CD14-positive monocyte (primary cell): ENCODE data around the gene MAPK4. TPM values are rescaled to one million over a fixed set of nuclear protein-coding genes. Genes with fewer than 3 reads are reported as not detected.

Source experiments
- DNase-seq, 3 donors: peaks; one replicate each; pipeline ENCODE4 v3.0.0-alpha.2; 2011 to 2022
- H2AFZ ChIP-seq: 2 replicates; pipeline ENCODE4 v1.6.0; 2012; ENCODE audit warnings: mild to moderate bottlenecking, low read depth, low read length, inconsistent platforms; ENCODE audit not compliant: insufficient read depth, poor library complexity, severe bottlenecking
- H3K27ac ChIP-seq, 2 donors: 1 replicate in 1 of 2; 2 replicates in 1 of 2; pipeline ENCODE4 v1.5.1; 2012 to 2013; ENCODE audit warnings: low read length in 2 of 2, control low read depth in 1 of 2, inconsistent platforms in 1 of 2, low read depth in 1 of 2, mild to moderate bottlenecking in 1 of 2
- H3K27me3 ChIP-seq, 2 donors: one replicate each; pipeline versions ENCODE4 v1.6.0 to v1.6.1; 2011 to 2013; ENCODE audit warnings: low read length in 2 of 2; ENCODE audit not compliant: control insufficient read depth in 2 of 2, insufficient read depth in 2 of 2
- H3K36me3 ChIP-seq, 2 donors: replicated peaks in 1 of 2; 1 replicate in 1 of 2; 2 replicates in 1 of 2; pipeline versions ENCODE4 v1.5.1 to v1.6.1; 2012 to 2013; ENCODE audit warnings: low read length in 2 of 2, control low read depth in 1 of 2, inconsistent platforms in 1 of 2, mild to moderate bottlenecking in 1 of 2; ENCODE audit not compliant: insufficient read depth in 2 of 2, control insufficient read depth in 1 of 2
- H3K4me1 ChIP-seq, 2 donors: 1 replicate in 1 of 2; 2 replicates in 1 of 2; pipeline versions ENCODE4 v1.5.1 to v1.6.1; 2012 to 2013; ENCODE audit warnings: low read length in 2 of 2, control low read depth in 1 of 2, inconsistent platforms in 1 of 2, mild to moderate bottlenecking in 1 of 2, moderate library complexity in 1 of 2; ENCODE audit not compliant: insufficient read depth in 2 of 2, control insufficient read depth in 1 of 2
- H3K4me2 ChIP-seq: replicated peaks from 2 replicates; pipeline ENCODE3; 2012; ENCODE audit warnings: low read length, moderate library complexity, mild to moderate bottlenecking; ENCODE audit not compliant: poor library complexity, severe bottlenecking; ENCODE audit errors: extremely low read depth
- H3K4me3 ChIP-seq, 3 experiments: fragments of 200-600 bp in 1 of 3; sonication (generic) in 1 of 3; replicated peaks in 1 of 3; 1 replicate in 2 of 3; 2 replicates in 1 of 3; pipeline ENCODE4 v1.5.1; 2011 to 2013; ENCODE audit warnings: low read length in 3 of 3, mild to moderate bottlenecking in 3 of 3, control low read depth in 2 of 3, low read depth in 2 of 3, inconsistent platforms in 1 of 3, moderate library complexity in 1 of 3
- H3K79me2 ChIP-seq: 2 replicates; pipeline ENCODE4 v1.6.0; 2012; ENCODE audit warnings: mild to moderate bottlenecking, control low read depth, inconsistent platforms, low read length, moderate library complexity; ENCODE audit not compliant: insufficient read depth
- H3K9ac ChIP-seq: 2 replicates; pipeline ENCODE4 v1.6.0; 2017; ENCODE audit warnings: low read length, mild to moderate bottlenecking; ENCODE audit not compliant: insufficient read depth, poor library complexity, severe bottlenecking
- H3K9me3 ChIP-seq, 2 donors: replicated peaks in 1 of 2; 1 replicate in 1 of 2; 2 replicates in 1 of 2; pipeline versions ENCODE4 v1.5.1 to v1.6.1; 2012 to 2013; ENCODE audit warnings: low read length in 2 of 2, control low read depth in 1 of 2; ENCODE audit not compliant: control insufficient read depth in 1 of 2, insufficient read depth in 1 of 2
- H4K20me1 ChIP-seq: 2 replicates; pipeline ENCODE4 v1.6.0; 2012; ENCODE audit warnings: mild to moderate bottlenecking, low read length, control low read depth, moderate library complexity; ENCODE audit not compliant: insufficient read depth
- H3K27ac Mint-ChIP-seq, 7 donors: one replicate each; pipeline ENCODE4 v1.8.0; 2020; ENCODE audit warnings: mild to moderate bottlenecking in 7 of 7, mixed read lengths in 7 of 7, moderate library complexity in 6 of 7, inconsistent platforms in 2 of 7
- H3K27me3 Mint-ChIP-seq, 3 donors: one replicate each; pipeline ENCODE4 v1.8.0; 2021 to 2022; ENCODE audit warnings: low read depth in 3 of 3, mild to moderate bottlenecking in 3 of 3, mixed read lengths in 3 of 3, moderate library complexity in 3 of 3, inconsistent platforms in 1 of 3
- H3K36me3 Mint-ChIP-seq, 2 donors: one replicate each; pipeline ENCODE4 v1.8.0; 2020; ENCODE audit warnings: mixed read lengths in 2 of 2, inconsistent platforms in 1 of 2, mild to moderate bottlenecking in 1 of 2
- H3K4me1 Mint-ChIP-seq: one replicate; pipeline ENCODE4 v1.8.0; 2020; ENCODE audit warnings: mild to moderate bottlenecking, mixed read lengths
- H3K4me3 Mint-ChIP-seq, 2 donors: one replicate each; pipeline ENCODE4 v1.8.0; 2020; ENCODE audit warnings: mild to moderate bottlenecking in 2 of 2, mixed read lengths in 2 of 2, moderate library complexity in 1 of 2
- H3K9me3 Mint-ChIP-seq, 7 donors: one replicate each; pipeline ENCODE4 v1.8.0; 2020 to 2022; ENCODE audit warnings: mixed read lengths in 7 of 7, mild to moderate bottlenecking in 6 of 7, moderate library complexity in 6 of 7, inconsistent platforms in 2 of 7
- WGBS: methylation state at CpG from one replicate; pipeline ENCODE4 v1.1.5; 2013; ENCODE audit warnings: missing lambda C conversion rate; ENCODE audit not compliant: insufficient coverage; 5-methylcytosine and 5-hydroxymethylcytosine counted together
- intact Hi-C, 2 donors: fragments of 100-400 bp; cut with micrococcal nuclease; formaldehyde crosslinking; loops; one replicate each; pipeline versions ENCODE4 v1.15.0 to v1.15.1; 2023
- polyA plus RNA-seq, 3 donors: library from polyadenylated mRNA; depleted of rRNA in 1 of 3; unstranded in 2 of 3; stranded (reverse) in 1 of 3; fragments of 300-500 nt in 2 of 3; fragments of >200 nt in 1 of 3; fragmentation: Illumina TruSeq in 2 of 3; gene quantifications; 1 replicate in 2 of 3; 2 replicates in 1 of 3; pipeline ENCODE4 v1.2.3, GENCODE V29; 2012 to 2021
- TF ChIP-seq, protein P1 (sequence below): fragments of 200-600 bp; IDR thresholded peaks from one replicate; pipeline ENCODE4 v1.8.0; 2022; ENCODE audit warnings: antibody characterized with exemption, mild to moderate bottlenecking

The MAPK4 gene
- polyA plus RNA-seq, 3 donors, result not detected

DNA sequence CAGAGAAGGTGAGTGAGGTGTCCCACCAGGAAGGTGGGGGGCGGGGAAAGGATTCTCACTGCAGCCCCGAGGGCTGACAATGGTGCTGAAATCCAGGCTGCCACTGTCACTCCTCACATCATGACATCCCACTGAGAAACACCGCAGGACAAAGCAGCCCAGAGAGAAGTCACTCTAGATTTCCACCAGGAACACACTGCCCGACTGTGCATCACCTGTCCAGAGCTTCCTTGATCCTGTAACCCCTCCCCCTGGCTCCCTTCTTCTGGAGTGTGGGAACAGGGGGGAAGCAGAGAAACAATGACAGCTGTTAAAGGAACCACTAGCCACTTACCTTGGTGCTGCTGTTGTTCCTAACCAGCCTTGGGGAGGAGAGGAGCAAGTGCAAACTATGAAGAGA, 190.1 kb downstream of the MAPK4 start:
- Histone ChIP-seq H4K20me1 (no peaks in the 10 kb centered on the region), H3K4me1 (no peaks in the 10 kb centered on the region), H3K79me2 (no peaks in the 10 kb centered on the region), H3K4me2 (no peak overlapping the region), H3K9me3 (no peaks in the 10 kb centered on the region), H3K27ac (no peak overlapping the region), H2AFZ (no peak overlapping the region), H3K27me3 (no peaks in the 10 kb centered on the region), H3K4me3 (no peak overlapping the region), H3K36me3 (no peaks in the 10 kb centered on the region), H3K9ac (no peak overlapping the region)
- Mint-ChIP-seq H3K27me3 (peaks cover 4 to 11% (median 9%) of the 10 kb centered on the region in 3 donors), H3K4me1 (no peaks in the 10 kb centered on the region), H3K36me3 (no peaks in the 10 kb centered on the region), H3K9me3 (peaks cover 0 to 12% (median 6%) of the 10 kb centered on the region in 7 donors), H3K27ac (no peak overlapping the region), H3K4me3 (no peak overlapping the region)
- intact Hi-C loops, result no loop called here
- 20% methylated on average over 1 of the region's 4 CpGs for WGBS
- DNase-seq, result no peak
- TF ChIP-seq, protein P1, sequence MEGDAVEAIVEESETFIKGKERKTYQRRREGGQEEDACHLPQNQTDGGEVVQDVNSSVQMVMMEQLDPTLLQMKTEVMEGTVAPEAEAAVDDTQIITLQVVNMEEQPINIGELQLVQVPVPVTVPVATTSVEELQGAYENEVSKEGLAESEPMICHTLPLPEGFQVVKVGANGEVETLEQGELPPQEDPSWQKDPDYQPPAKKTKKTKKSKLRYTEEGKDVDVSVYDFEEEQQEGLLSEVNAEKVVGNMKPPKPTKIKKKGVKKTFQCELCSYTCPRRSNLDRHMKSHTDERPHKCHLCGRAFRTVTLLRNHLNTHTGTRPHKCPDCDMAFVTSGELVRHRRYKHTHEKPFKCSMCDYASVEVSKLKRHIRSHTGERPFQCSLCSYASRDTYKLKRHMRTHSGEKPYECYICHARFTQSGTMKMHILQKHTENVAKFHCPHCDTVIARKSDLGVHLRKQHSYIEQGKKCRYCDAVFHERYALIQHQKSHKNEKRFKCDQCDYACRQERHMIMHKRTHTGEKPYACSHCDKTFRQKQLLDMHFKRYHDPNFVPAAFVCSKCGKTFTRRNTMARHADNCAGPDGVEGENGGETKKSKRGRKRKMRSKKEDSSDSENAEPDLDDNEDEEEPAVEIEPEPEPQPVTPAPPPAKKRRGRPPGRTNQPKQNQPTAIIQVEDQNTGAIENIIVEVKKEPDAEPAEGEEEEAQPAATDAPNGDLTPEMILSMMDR, result no peak

GRCh38 chr18:50750546-50750945, 190.7 kb downstream of the MAPK4 start:
- Histone ChIP-seq H3K9ac (no peak overlapping the region), H3K27ac (no peak overlapping the region), H2AFZ (no peak overlapping the region), H3K4me3 (no peak overlapping the region), H3K9me3 (no peaks in the 10 kb centered on the region), H3K79me2 (no peaks in the 10 kb centered on the region), H3K4me1 (no peaks in the 10 kb centered on the region), H3K27me3 (no peaks in the 10 kb centered on the region), H3K36me3 (no peaks in the 10 kb centered on the region), H4K20me1 (no peaks in the 10 kb centered on the region), H3K4me2 (no peak overlapping the region)
- Mint-ChIP-seq H3K27me3 (peaks cover 3 to 12% (median 9%) of the 10 kb centered on the region in 3 donors), H3K4me3 (no peak overlapping the region), H3K27ac (no peak overlapping the region), H3K4me1 (no peaks in the 10 kb centered on the region), H3K9me3 (peaks cover 0 to 12% (median 6%) of the 10 kb centered on the region in 7 donors), H3K36me3 (no peaks in the 10 kb centered on the region)
- intact Hi-C loops, result no loop called here
- no CpG with 5 or more reads among the region's 2 CpGs for WGBS
- TF ChIP-seq, protein P1, result no peak
- no peak for DNase-seq
